CD4-positive, alpha-beta T cell treated with Interleukin-15 for 1 hour (primary cell): ENCODE measurements around the gene PAMR1.
A peak's percentile ranks its signal among the peaks of the same experiment; 100 is the strongest.

ENCODE experiments used
- DNase-seq: peaks from one replicate; pipeline ENCODE4 v3.0.0-alpha.2; 2020

PAMR1 gene

GRCh38 chr11:35393098-35393497 is 132.3 kb downstream of the PAMR1 start:
- DNase-seq = no peak

DNA sequence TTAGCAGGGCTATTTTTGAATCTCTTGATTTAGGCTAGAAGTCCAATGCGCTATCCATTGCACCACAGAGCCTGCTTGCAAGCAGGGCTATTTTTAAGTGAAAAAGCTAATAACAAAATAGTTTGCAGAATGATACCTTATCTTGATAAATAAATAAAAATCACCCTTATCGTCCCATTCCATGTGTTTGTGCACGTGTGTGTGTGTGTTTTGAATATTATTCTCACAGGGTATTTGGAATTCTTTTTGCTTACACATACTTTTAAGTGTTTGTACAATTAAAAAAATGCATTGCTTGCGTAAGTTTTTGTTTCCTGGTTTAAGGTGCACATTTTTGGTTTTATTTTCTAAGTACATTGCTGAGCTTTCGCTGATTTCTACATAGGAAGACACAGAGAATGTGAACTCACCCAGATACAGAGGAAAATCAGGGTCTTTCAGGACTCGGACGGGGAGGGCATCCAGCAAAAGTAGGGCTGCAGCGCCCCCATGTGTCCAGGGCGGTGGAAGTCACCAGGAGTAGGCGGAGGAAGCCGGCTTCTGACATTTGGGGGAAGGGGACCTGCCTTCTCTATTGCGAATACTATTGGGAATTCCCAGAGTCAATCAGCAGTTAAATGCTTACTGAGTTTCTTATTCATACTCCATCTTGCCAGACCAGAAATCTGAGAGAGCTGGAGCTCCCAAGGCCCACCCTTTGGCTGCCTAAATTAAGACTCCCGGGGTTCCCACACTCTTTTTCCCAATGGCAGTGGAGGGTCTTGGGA is 133.3 kb downstream of the PAMR1 start:
- DNase-seq = peak; percentile 78

- DNase-seq = no peak
Observed at GRCh38 chr11:35390737-35391682, 134.4 kb downstream of the PAMR1 start.

- DNase-seq = no peak
Observed at GRCh38 chr11:35389897-35390465, 135.4 kb downstream of the PAMR1 start.

DNA sequence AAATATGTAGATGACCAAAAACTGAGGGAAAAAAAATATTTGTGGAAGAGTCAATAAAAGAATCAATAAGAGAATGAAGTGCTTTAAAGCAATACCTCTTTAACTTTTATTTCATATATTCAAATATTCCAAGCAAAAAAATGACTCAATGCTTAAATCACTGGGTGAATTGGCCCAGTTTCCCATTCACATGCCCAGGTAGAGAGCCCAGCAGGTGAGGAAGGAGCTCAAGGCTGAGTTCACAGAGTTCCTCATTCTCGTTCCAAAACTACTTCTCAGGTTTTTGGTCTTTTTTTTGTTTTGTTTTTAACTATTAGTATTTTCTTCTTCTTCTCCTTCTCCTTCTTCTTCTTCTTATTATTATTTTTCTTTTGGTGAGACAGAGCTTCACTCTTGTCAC is 136.3 kb downstream of the PAMR1 start:
- DNase-seq = no peak

DNA sequence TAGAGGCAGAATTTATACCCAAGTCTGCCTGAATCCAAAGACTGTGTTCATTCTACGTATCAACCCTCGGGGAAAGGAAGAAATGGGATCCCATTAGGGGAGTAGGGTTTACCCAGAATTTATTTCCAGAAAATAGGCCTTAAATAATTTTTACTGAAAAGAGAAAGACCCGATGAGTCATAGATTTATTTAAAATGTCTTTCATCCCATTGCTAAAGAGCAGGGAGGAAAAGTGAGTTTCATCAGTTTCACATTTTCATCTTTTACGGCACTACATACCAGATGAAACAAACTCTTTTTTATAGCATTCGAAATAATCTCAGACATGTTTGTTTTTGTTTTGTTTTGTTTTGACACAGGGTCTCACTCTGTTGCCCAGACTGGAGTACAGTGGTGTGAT is 137.4 kb downstream of the PAMR1 start:
- no peak for DNase-seq

- no peak for DNase-seq
Observed at GRCh38 chr11:35387111-35387982, 138.1 kb downstream of the PAMR1 start.

DNA sequence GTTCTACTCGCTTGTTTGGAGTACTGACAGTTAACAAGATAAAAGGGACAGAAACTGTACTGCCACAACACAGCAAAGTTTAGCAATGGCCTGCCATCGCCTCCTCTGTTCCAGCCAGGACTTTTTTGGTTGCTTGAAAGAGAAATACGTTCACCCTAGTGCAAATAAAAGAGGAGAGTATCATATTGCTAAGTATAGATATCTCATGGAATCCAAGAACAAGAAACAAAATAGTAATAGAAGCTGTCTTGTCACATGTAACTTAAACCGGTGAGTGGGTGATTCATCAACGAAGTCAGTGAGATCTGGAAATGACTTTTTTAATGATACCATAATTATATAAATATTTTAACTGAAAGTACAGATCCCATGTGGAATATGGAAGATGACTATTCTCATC is 141.5 kb downstream of the PAMR1 start:
- DNase-seq = no peak
